Liver (tissue), 9 donors: ENCODE data around the gene SLC38A4. TPM values are rescaled to one million over a fixed set of nuclear protein-coding genes. Genes with fewer than 3 reads are reported as not detected.

Experiments
- DNase-seq: peaks from one replicate; pipeline ENCODE4 v3.0.0-alpha.2; 2017; ENCODE audit warnings: low spot score
- H3K27ac ChIP-seq, 2 donors: one replicate each; pipeline ENCODE4 v1.7.0; 2013; ENCODE audit warnings: inconsistent platforms in 2 of 2, low read length in 2 of 2, control low read depth in 1 of 2, low read depth in 1 of 2, mild to moderate bottlenecking in 1 of 2
- H3K27me3 ChIP-seq, 4 donors: one replicate each; pipeline versions ENCODE4 v1.6.1 to v1.7.0; 2013; ENCODE audit warnings: low read length in 3 of 4, inconsistent platforms in 1 of 4, mild to moderate bottlenecking in 1 of 4, moderate library complexity in 1 of 4; ENCODE audit not compliant: control insufficient read depth in 4 of 4, insufficient read depth in 4 of 4
- H3K36me3 ChIP-seq, 4 donors: one replicate each; pipeline versions ENCODE4 v1.6.1 to v1.7.0; 2013; ENCODE audit warnings: low read length in 3 of 4, mild to moderate bottlenecking in 3 of 4, low read depth in 1 of 4, moderate library complexity in 1 of 4; ENCODE audit not compliant: control insufficient read depth in 4 of 4, insufficient read depth in 3 of 4
- H3K4me1 ChIP-seq, 4 donors: one replicate each; pipeline versions ENCODE4 v1.6.1 to v1.7.0; 2013; ENCODE audit warnings: low read length in 3 of 4, mild to moderate bottlenecking in 3 of 4, moderate library complexity in 1 of 4; ENCODE audit not compliant: control insufficient read depth in 4 of 4, insufficient read depth in 4 of 4
- H3K4me3 ChIP-seq, 3 donors: one replicate each; pipeline versions ENCODE4 v1.6.1 to v1.7.0; 2013; ENCODE audit warnings: low read length in 3 of 3, control low read depth in 1 of 3, low read depth in 1 of 3, mild to moderate bottlenecking in 1 of 3
- H3K9ac ChIP-seq, 2 donors: one replicate each; pipeline ENCODE4 v1.7.0; 2013; ENCODE audit warnings: low read length in 2 of 2, mild to moderate bottlenecking in 2 of 2, moderate library complexity in 2 of 2, control low read depth in 1 of 2, low read depth in 1 of 2
- H3K9me3 ChIP-seq, 4 donors: one replicate each; pipeline versions ENCODE4 v1.6.1 to v1.7.0; 2013; ENCODE audit warnings: low read length in 3 of 4; ENCODE audit not compliant: control insufficient read depth in 4 of 4
- ATF3 ChIP-seq: IDR thresholded peaks from 2 replicates; pipeline ENCODE4 v1.6.1; 2016; ENCODE audit warnings: antibody characterized with exemption
- CTCF ChIP-seq: fragments of 150-350 bp; IDR thresholded peaks from 2 replicates; pipeline ENCODE4 v1.5.1; 2017; ENCODE audit warnings: improper control_type of control experiment, low read depth, low read length; ENCODE audit not compliant: missing input control
- EGR1 ChIP-seq, 2 donors: IDR thresholded peaks; 2 replicates each; pipeline ENCODE4 v1.6.1; 2016 to 2018; ENCODE audit warnings: antibody characterized with exemption in 2 of 2, low read depth in 2 of 2
- FOXA1 ChIP-seq: IDR thresholded peaks from 2 replicates; pipeline ENCODE4 v1.6.1; 2016; ENCODE audit warnings: antibody characterized with exemption
- FOXA2 ChIP-seq: IDR thresholded peaks from 2 replicates; pipeline ENCODE4 v1.6.1; 2016; ENCODE audit warnings: antibody characterized with exemption
- GABPA ChIP-seq, 2 donors: IDR thresholded peaks in 1 of 2; conservative IDR thresholded peaks in 1 of 2; 2 replicates each; pipeline ENCODE4 v1.6.1; 2016; ENCODE audit warnings: antibody characterized with exemption in 2 of 2, mild to moderate bottlenecking in 1 of 2, moderate library complexity in 1 of 2
- HNF4A ChIP-seq, 2 donors: conservative IDR thresholded peaks; 2 replicates each; pipeline ENCODE4 v1.6.1; 2016; ENCODE audit warnings: antibody characterized with exemption in 2 of 2, mild to moderate bottlenecking in 2 of 2
- HNF4G ChIP-seq: IDR thresholded peaks from 2 replicates; pipeline ENCODE4 v1.6.1; 2016; ENCODE audit warnings: antibody characterized with exemption
- JUND ChIP-seq, 2 donors: IDR thresholded peaks; 2 replicates each; pipeline ENCODE4 v1.6.1; 2016; ENCODE audit warnings: antibody characterized with exemption in 2 of 2
- MAX ChIP-seq: IDR thresholded peaks from 2 replicates; pipeline ENCODE4 v1.6.1; 2016; ENCODE audit warnings: antibody characterized with exemption
- NR2F2 ChIP-seq: IDR thresholded peaks from 2 replicates; pipeline ENCODE4 v1.6.1; 2016; ENCODE audit warnings: antibody characterized with exemption
- RAD21 ChIP-seq, 2 donors: IDR thresholded peaks; 2 replicates each; pipeline ENCODE4 v1.6.1; 2016; ENCODE audit warnings: antibody characterized with exemption in 2 of 2, mild to moderate bottlenecking in 2 of 2
- REST ChIP-seq: IDR thresholded peaks from 2 replicates; pipeline ENCODE4 v1.6.1; 2016; ENCODE audit warnings: antibody characterized with exemption, mild to moderate bottlenecking
- RXRA ChIP-seq, 2 donors: IDR thresholded peaks; 2 replicates each; pipeline ENCODE4 v1.6.1; 2017 to 2018; ENCODE audit warnings: antibody characterized with exemption in 2 of 2, mild to moderate bottlenecking in 1 of 2
- SP1 ChIP-seq: IDR thresholded peaks from 2 replicates; pipeline ENCODE4 v1.6.1; 2018; ENCODE audit warnings: antibody characterized with exemption, mild to moderate bottlenecking
- TAF1 ChIP-seq: conservative IDR thresholded peaks from 2 replicates; pipeline ENCODE4 v1.6.1; 2016; ENCODE audit warnings: antibody characterized with exemption, mild to moderate bottlenecking
- YY1 ChIP-seq: IDR thresholded peaks from 2 replicates; pipeline ENCODE4 v1.6.1; 2016; ENCODE audit warnings: antibody characterized with exemption, mild to moderate bottlenecking
- ZBTB33 ChIP-seq: IDR thresholded peaks from 2 replicates; pipeline ENCODE4 v1.6.1; 2016; ENCODE audit warnings: antibody characterized with exemption
- WGBS: extraction: QIAGEN DNeasy Blood & Tissue Kit; methylation state at CpG from one replicate; pipeline ENCODE4 v1.1.7; 2013; 5-methylcytosine and 5-hydroxymethylcytosine counted together
- polyA plus RNA-seq, 2 donors: library from polyadenylated mRNA; stranded (reverse) in 1 of 2; unstranded in 1 of 2; fragments of 200-250 nt in 1 of 2; fragments of >200 nt in 1 of 2; fragmentation: Nextera tagmentation in 1 of 2; extraction: Ambion mirVana in 1 of 2; gene quantifications; one replicate each; pipeline versions ENCODE4 v1.2.1 to v1.2.3, GENCODE V29; 2013 to 2015
- total RNA-seq, 2 donors: library from RNA; depleted of rRNA; stranded (reverse); fragments of >200 nt; gene quantifications; one replicate each; pipeline ENCODE4 v1.2.3, GENCODE V29; 2014
- donor health status: healthy.
- donor health status: healthy.
- donor health status: healthy.
- donor health status: healthy.
- donor health status: healthy.

The SLC38A4 gene
- total and polyA plus RNA-seq, 4 donors: 92.0 to 389 (median 169) TPM

- TF ChIP-seq REST (no peak), ATF3 (no peak), EGR1 (IDR thresholded peaks at IDR 0.05; ENCODE audit: low read depth in 2 of 2) (no peak), CTCF (no peak), JUND (IDR thresholded peaks at IDR 0.05) (no peak), MAX (no peak), RAD21 (IDR thresholded peaks at IDR 0.05) (no peak), TAF1 (no peak), GABPA (IDR thresholded peaks at IDR 0.05 in 1 of 2, conservative IDR thresholded peaks at IDR 0.05 in 1 of 2) (no peak), YY1 (no peak), ZBTB33 (no peak), RXRA (IDR thresholded peaks at IDR 0.05) (no peak), HNF4A (conservative IDR thresholded peaks at IDR 0.05) (no peak), NR2F2 (no peak), SP1 (no peak), FOXA2 (no peak), HNF4G (no peak), FOXA1 (no peak)
- Histone ChIP-seq H3K9ac (no peak overlapping the region), H3K4me3 (no peak overlapping the region), H3K36me3 (no peaks in the 10 kb centered on the region), H3K27ac (no peak overlapping the region), H3K4me1 (peaks cover 3 to 15% (median 6%) of the 10 kb centered on the region in 4 donors), H3K9me3 (no peaks in the 10 kb centered on the region), H3K27me3 (no peaks in the 10 kb centered on the region)
- WGBS: 96% methylated on average over 1 of the region's 1 CpG
- no peak for DNase-seq
Observed at GRCh38 chr12:46847001-46847400, 21.2 kb upstream of the SLC38A4 start.
